Measurements from ENCODE around the gene ZNF121. TPM values are rescaled to one million over a fixed set of nuclear protein-coding genes. Genes with fewer than 3 reads are reported as not detected.
A peak's percentile ranks its signal among the peaks of the same experiment; 100 is the strongest.

ZNF121 gene
- total RNA-seq, 1 donor from 2014 or later: 178 TPM

DNA sequence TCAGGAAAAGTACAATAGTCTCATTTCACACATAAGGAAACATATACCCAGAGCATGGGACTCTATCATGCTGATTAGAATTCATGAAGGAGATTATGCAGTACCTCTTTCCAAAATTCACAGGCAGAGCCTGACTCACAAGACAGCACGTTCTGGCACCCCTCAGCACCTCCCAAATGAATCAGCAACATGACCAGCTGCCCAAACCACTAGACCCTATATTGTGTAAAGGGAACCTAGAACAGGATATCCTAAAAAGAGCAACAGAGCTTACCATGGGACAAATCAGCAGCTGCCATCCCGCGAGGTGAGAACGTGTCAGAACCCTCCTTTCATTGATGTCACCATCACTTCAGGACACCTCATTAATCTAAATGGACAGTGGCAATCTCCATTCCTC lies 48.4 kb downstream of the ZNF121 start:
- Histone ChIP-seq H3K36me3 (peaks cover 48% of the 10 kb centered on the region), H3F3A (ENCODE audit: low read depth) (no peaks in the 10 kb centered on the region), H3K4me2 (no peak overlapping the region), H3K9ac (no peak overlapping the region), H3K27me3 (no peaks in the 10 kb centered on the region), H3K4me1 (no peaks in the 10 kb centered on the region), H4K20me1 (ENCODE audit: low read depth) (no peaks in the 10 kb centered on the region), H3K4me3 (no peak overlapping the region), H3K79me2 (ENCODE audit: low read depth) (peaks cover 34% of the 10 kb centered on the region), H3K9me3 (ENCODE audit: low read depth) (peaks cover 11% of the 10 kb centered on the region), H3K27ac (no peak overlapping the region), H2AFZ (replicated peaks) (no peak overlapping the region)
- Mint-ChIP-seq H3K36me3 (peaks cover 64% of the 10 kb centered on the region), H3K27me3 (ENCODE audit: insufficient read depth, low read depth) (peaks cover 14% of the 10 kb centered on the region), H3K27ac (no peak overlapping the region), H3K4me3 (peak overlapping the region; percentile 50), H3K4me1 (peaks cover 4% of the 10 kb centered on the region), H3K9me3 (peaks cover 88% of the 10 kb centered on the region)
- no peak for DNase-seq (ENCODE audit: low spot score)
- TF ChIP-seq, protein P1, sequence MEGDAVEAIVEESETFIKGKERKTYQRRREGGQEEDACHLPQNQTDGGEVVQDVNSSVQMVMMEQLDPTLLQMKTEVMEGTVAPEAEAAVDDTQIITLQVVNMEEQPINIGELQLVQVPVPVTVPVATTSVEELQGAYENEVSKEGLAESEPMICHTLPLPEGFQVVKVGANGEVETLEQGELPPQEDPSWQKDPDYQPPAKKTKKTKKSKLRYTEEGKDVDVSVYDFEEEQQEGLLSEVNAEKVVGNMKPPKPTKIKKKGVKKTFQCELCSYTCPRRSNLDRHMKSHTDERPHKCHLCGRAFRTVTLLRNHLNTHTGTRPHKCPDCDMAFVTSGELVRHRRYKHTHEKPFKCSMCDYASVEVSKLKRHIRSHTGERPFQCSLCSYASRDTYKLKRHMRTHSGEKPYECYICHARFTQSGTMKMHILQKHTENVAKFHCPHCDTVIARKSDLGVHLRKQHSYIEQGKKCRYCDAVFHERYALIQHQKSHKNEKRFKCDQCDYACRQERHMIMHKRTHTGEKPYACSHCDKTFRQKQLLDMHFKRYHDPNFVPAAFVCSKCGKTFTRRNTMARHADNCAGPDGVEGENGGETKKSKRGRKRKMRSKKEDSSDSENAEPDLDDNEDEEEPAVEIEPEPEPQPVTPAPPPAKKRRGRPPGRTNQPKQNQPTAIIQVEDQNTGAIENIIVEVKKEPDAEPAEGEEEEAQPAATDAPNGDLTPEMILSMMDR (IDR thresholded peaks at IDR 0.05): no peak
- TF ChIP-seq EZH2phosphoT487 (IDR thresholded peaks at IDR 0.05) (no peak), EZH2 (IDR thresholded peaks at IDR 0.05) (no peak)

DNA sequence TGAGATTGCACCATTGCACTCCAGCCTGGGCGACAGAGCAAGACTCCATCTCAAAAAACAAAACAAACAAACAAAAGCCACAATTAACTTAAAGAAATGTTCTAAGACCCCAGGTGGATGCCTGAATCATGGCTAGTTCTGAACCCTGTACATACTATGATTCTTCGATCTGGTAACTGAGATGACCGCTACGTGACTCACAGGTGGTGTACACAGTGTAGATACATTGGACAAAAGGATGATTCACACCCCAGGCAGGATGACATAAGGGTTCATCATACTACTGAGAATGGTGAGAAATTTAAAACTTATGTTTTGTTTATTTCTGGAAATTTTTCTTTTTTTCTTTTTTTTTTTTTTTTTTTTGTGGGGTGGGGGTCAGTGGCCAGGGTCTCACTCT lies 52.4 kb downstream of the ZNF121 start:
- peaks cover 10% of the 10 kb centered on the region for H3K27me3 Mint-ChIP-seq (ENCODE audit: insufficient read depth, low read depth)
- Histone ChIP-seq H3K27me3 (no peaks in the 10 kb centered on the region), H4K20me1 (ENCODE audit: low read depth) (no peaks in the 10 kb centered on the region), H3K27ac (no peak overlapping the region), H3K4me1 (no peaks in the 10 kb centered on the region), H3K9ac (no peak overlapping the region), H3K79me2 (ENCODE audit: low read depth) (peaks cover 19% of the 10 kb centered on the region), H3F3A (ENCODE audit: low read depth) (peaks cover 13% of the 10 kb centered on the region), H3K4me2 (no peak overlapping the region), H3K36me3 (peaks cover 88% of the 10 kb centered on the region), H3K9me3 (ENCODE audit: low read depth) (peaks cover 49% of the 10 kb centered on the region), H2AFZ (replicated peaks) (no peak overlapping the region), H3K4me3 (no peak overlapping the region)
- TF ChIP-seq EZH2phosphoT487 (IDR thresholded peaks at IDR 0.05) (no peak), EZH2 (IDR thresholded peaks at IDR 0.05) (no peak)
- TF ChIP-seq, protein P1 (IDR thresholded peaks at IDR 0.05): no peak
- H3K9me3 Mint-ChIP-seq: peaks cover 92% of the 10 kb centered on the region
- H3K4me1 Mint-ChIP-seq: no peaks in the 10 kb centered on the region
- H3K27ac Mint-ChIP-seq: no peak overlapping the region
- peaks cover 89% of the 10 kb centered on the region for H3K36me3 Mint-ChIP-seq
- DNase-seq (ENCODE audit: low spot score): no peak
- no peak overlapping the region for H3K4me3 Mint-ChIP-seq

DNA sequence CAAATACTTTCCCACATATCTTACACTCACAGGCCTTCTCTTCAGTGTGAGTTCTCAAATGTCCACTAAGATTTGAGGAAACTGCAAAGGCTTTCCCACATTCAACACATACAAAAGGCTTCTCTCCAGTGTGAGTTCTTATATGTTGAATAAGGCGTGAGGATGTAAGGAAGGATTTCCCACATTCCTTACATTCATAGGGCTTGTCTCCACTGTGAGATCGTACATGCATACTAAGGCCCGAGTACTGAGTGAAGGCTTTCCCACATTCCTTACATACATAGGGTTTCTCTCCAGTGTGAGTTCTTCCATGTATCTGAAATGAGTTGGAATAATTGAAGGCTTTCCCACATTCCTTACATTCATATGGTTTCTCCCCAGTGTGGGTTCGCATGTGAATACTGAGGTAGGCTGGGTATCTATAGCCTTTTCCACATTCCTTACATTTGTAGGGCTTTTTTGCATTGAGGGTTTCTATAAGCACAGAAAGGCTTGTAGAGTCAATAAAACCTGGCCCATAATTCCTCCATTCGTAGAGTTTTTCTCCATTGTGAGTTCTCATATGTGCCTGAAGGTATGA lies 55.5 kb downstream of the ZNF121 start:
- Histone ChIP-seq H3K9me3 (ENCODE audit: low read depth) (peaks cover 64% of the 10 kb centered on the region), H3K36me3 (peaks cover 82% of the 10 kb centered on the region), H3K4me2 (no peak overlapping the region), H3K4me3 (peak overlapping the region; percentile 14), H3K79me2 (ENCODE audit: low read depth) (no peaks in the 10 kb centered on the region), H3F3A (ENCODE audit: low read depth) (peaks cover 18% of the 10 kb centered on the region), H2AFZ (replicated peaks) (no peak overlapping the region), H3K27me3 (no peaks in the 10 kb centered on the region), H3K9ac (no peak overlapping the region), H3K4me1 (no peaks in the 10 kb centered on the region), H3K27ac (no peak overlapping the region), H4K20me1 (ENCODE audit: low read depth) (no peaks in the 10 kb centered on the region)
- Mint-ChIP-seq H3K36me3 (peaks cover 83% of the 10 kb centered on the region), H3K4me1 (no peaks in the 10 kb centered on the region), H3K4me3 (no peak overlapping the region), H3K27ac (no peak overlapping the region), H3K9me3 (peaks cover 87% of the 10 kb centered on the region), H3K27me3 (ENCODE audit: insufficient read depth, low read depth) (peaks cover 3% of the 10 kb centered on the region)
- TF ChIP-seq, protein P1 (IDR thresholded peaks at IDR 0.05): no peak
- TF ChIP-seq EZH2phosphoT487 (IDR thresholded peaks at IDR 0.05) (no peak), EZH2 (IDR thresholded peaks at IDR 0.05) (no peak)
- DNase-seq (ENCODE audit: low spot score): no peak
